ENCODE results near the gene FGFR3.

- no peak for TF ChIP-seq CTCF (IDR thresholded peaks at IDR 0.05)
- TF ChIP-seq POLR2A (IDR thresholded peaks at IDR 0.05) = no peak
Observed at GRCh38 chr4:1813915-1814314, 20.8 kb downstream of the FGFR3 start.

All from thyroid gland (tissue), 4 donors.